NK-92 treated with Interleukin-12 subunit alpha and Interleukin-12 subunit beta, amount 100 ng/mL, for 24 hours (cell line): ENCODE measurements around the gene GNG8.

ENCODE experiments used
- DNase-seq: peaks from one replicate; lab custom pipeline; 2025; lab: John Stamatoyannopoulos, UW

Gene GNG8

GRCh38 chr19:46635920-46636761, at the start of gene GNG8:
GNG8 (minus strand) TSS chr19:46636202; CDS start chr19:46634682, 1,520 bp downstream.
- DNase-seq: no peak

GRCh38 chr19:46685189-46685588, 49.2 kb upstream of the GNG8 start:
- no peak for DNase-seq

- DNase-seq: no peak
These were observed 42.2 kb upstream of the GNG8 start for GRCh38 chr19:46678110-46678732.

DNA sequence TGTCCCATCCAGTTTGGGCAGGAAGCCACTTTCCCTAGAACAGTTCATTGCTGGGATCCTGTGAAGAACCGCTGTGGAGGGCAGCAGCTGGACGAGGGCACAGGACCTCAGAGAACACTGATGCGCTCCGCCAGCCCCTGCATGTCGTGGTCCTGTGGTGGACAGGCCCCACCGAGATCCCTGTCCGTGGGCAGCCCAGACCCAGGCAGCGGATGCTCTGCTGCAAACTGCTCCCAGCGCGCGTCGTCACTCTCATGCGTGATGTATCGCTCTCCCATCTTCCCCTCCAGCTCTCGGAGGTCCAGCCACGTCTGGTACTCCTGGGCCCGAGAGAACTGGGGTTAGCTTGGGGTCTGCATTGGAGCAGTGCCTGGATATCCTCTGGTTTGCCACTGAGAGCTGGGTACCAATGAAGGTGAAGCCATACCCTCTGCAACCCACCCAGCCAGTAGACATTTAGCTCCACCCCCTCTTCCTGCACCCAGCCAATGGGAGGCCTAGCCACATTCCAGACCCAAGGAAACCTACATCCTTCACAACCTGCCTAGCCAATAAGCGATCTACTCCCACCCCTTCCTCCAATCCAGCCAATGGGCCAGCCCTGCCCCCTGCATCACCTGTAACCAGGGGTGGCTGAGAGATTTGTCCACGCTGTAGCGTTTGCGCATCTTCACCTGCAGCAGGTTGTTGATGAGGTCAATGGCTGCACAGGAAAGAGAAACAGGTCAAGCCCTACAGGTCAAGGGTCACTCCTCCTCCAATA, 38.6 kb upstream of the GNG8 start:
- DNase-seq: no peak

DNA sequence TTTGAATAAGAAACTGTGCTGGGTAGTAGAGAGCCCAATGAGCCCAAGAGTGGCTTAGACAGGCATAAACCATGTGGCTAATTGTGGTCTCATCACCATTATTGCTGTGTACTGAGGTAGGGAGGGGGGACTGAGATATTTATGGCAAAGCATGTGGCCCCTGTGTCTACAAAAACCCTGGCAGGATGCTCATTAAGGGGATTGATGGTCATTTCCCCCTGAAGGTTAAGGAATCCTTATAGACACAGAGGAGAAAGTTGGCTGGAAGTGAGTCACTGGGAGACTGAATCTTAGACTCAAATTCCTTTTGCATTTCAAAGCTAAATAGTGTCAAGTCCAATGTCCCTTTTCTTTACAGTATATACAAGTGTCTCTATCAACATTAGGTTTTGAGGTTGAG, 34.8 kb upstream of the GNG8 start:
- DNase-seq: no peak

DNA sequence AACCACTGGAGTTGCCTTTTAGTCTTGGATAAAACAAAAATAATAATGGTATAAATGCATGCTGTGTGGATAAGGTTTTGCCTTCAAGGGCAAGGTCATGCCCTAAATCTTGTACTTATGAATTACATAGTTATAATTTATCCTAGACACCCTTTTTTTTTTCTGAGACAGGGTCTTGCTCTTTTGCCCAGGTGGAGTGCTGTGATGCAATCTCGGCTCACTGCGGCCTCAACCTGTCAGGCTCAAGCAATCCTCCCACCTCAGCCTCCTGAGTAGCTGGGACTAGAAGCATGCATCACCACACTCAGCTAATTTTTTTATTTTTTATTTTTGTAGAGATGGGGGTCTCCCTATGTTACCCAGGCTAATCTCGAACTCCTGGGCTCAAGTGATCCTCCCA, 32.7 kb upstream of the GNG8 start:
- no peak for DNase-seq

- DNase-seq: no peak
These were observed 29.1 kb upstream of the GNG8 start for GRCh38 chr19:46665072-46665471.

- peak; percentile 38 for DNase-seq
These were observed 26.0 kb upstream of the GNG8 start for GRCh38 chr19:46661735-46662592.

DNA sequence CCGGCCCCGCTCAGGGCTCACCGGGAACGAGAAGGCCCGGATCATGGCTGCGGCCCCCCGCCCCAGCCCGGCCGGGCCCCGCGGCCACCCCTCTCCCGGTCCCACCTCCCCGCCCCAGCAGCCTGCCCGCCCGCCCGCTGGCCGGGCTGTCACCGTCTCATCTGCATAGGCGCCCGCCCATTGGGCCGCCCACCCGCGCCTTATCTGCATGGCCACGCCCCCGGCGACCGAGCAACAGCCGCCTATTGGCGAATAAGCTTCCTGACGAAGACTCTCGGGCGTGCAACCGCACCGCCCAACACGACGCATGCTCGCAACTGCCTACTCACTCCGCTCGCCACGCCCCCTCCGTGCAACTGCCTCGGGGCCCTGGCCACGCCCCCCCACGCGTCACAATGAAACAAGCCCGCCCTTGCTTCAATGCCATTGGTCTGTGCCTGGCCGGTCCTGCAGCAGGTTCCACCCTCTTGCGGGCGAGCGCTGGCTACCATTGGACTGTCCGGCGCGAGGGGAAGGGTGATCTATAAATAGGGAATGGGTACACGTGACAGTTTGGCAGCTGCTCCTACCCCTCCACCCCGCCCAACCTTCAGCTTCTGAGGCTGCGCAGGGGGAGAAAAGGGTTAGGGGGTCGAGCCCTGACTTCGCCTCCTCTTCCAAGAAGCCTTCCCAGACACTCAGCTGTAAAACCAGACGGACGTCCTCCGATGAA, 25.2 kb upstream of the GNG8 start, which contains the start of gene DACT3:
DACT3 (minus strand) TSS at position 163 of the 712 bp plus-strand sequence; CDS start at position 45, 118 bp downstream.
- peak; percentile 100 for DNase-seq

DNA sequence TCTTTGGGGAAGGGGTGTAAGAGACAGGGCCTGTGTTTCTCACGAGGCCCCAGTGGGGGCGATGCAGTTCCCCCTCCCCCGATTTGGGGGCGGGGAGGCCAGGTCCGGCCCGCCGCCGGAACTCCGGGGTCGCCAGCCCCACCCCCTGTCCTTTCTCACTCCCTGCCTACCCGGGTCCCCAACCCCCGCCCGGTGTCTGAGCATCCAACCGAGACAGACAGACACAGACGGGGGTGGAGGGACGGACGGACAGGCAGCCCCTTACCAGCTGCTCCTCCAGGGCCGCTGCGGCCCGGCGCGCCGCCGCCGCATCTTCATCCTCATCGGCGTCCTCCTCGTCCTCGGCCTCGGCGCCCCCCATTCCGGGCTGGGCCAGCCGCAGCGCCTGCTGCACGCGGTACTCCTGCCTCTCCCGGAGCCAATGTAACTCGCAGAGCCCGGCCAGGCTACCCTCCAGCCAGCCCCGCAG, 24.6 kb upstream of the GNG8 start:
- no peak for DNase-seq

DNA sequence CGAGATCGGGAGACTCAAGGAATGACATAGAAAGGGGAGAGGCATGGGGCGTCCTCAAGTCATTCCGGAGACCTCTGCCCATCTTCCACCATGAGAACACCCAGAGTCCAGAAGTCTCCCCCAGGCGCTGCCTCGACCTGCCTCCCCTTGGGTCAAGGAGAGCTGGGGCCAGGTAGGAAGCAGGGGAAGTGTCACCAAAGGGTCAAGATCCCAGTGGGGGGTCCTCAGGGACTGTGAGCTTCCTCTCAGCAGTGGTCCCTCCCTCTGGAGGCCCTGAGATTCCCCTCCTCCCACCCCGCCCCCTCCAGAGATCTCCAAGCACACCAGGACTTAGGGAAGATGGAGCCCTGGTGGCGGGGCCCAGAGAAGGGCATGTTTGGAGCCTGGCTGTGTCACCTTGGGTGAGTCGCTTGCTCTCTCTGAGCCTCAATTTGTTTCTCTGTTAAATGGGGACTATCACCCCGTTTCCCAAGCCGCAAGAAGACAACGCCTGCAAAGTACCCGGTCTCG, 24.1 kb upstream of the GNG8 start:
- DNase-seq: no peak

DNA sequence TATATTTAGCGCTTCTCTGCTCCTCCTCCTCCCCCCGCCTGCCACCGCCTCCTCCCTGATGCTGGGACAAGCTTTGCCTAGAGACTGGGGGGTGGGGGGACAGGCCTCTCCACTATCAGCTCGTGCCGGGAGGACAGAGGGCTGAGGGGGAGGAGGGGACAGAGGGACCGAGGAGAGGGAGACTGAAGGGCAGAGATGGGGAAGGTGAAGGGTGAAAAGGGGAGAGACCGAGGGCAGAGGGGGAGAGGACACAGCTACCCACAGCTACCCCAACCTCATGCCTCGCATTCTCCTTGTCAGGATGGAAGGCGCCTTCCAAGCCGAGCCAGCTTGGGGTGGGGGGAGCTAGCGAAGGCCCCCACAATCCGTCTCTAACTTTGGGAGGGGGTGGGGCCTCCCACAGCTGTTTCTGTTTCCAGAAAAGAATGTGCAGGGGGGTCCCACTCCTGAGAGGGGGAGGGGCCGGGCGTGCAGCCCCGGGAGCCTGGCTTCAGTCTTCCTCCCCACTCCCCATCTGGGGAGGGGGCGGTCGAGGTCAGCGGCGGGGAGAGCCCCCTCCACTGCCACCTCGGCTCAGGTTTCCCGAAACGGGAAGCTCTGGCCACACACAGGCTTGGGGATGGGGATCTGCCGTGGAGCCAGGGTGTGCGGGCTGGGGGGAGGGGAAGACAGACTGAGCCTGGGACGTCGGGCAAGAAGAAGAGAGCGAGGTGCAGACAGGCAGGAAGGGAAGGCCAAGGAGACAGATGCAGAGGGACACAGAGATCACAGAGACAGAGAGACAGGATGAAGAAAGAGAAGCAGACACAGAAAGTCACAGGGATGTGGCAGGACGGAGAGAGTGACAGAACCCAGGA, 23.4 kb upstream of the GNG8 start:
- DNase-seq: no peak

DNA sequence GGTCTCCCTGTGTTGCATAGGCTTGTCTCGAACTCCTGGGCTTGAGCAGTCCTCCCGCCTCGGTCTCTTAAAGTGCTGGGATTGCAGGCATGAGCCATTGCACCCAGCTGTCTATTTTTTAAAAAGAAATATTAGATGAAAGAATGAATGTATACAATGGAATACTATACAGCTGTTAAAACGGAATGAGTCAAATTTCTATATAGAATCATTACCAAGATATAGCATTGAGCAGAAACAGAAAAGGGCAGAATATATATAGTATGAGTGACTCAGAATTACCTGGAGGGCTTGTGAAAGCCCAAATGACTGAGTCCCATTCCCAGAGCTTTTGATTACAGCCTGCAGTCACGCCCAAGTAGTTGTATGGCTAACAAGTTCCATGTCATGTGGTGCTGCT, 20.5 kb upstream of the GNG8 start:
- no peak for DNase-seq

- DNase-seq: no peak
These were observed 18.7 kb upstream of the GNG8 start for GRCh38 chr19:46654621-46655152.

GRCh38 chr19:46650445-46650844, 14.4 kb upstream of the GNG8 start:
- DNase-seq: no peak

DNA sequence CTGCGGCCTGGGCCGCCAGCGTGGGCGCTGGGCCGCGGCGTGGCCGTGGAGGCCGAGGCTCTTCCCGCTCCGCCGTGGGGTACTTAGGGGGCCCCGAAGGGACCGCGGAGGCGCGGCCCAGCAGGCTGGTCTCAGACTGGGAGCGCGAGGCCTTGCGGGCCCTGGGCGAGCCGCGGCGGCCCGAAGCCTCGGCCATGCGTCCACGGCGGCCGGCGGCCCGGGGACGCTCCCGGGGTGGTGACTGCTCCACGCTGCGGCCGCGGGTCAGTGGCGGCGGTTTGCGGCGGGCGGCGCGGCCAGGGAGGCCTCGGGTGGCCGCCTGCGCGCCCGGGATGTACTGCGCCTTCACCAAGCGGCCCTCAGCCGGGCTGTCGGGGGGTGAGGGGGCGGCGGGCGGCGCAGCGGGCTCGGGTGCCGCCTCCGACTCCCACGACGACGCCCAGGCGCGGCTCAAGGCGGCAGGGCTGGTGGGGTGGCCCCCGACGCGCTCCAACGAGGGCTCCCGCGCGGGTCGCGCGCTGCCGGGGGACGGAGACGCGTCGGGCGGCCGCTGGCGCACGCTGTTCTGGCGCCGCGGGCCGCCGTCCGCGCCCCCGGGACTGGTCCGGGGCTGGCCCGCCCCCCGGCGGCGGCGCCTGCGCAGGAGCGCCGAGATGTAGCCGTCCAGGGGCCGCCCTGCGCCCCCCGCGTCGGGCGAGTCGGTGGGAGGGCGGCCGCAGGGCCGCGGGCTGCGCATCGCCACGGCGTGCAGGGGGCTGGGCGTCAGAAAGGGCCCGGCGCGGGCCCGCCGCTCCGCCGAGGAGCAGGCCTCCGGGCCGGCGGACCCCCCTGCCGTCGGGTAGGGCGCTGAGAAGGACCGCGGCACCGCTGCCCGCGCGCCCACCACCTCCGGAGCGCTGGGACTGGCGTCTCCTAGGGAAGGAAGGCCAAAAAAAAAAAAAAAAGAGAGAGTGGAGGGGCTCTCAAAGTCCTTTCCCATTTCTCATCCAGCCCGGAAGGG, 13.3 kb upstream of the GNG8 start:
- DNase-seq: no peak

DNA sequence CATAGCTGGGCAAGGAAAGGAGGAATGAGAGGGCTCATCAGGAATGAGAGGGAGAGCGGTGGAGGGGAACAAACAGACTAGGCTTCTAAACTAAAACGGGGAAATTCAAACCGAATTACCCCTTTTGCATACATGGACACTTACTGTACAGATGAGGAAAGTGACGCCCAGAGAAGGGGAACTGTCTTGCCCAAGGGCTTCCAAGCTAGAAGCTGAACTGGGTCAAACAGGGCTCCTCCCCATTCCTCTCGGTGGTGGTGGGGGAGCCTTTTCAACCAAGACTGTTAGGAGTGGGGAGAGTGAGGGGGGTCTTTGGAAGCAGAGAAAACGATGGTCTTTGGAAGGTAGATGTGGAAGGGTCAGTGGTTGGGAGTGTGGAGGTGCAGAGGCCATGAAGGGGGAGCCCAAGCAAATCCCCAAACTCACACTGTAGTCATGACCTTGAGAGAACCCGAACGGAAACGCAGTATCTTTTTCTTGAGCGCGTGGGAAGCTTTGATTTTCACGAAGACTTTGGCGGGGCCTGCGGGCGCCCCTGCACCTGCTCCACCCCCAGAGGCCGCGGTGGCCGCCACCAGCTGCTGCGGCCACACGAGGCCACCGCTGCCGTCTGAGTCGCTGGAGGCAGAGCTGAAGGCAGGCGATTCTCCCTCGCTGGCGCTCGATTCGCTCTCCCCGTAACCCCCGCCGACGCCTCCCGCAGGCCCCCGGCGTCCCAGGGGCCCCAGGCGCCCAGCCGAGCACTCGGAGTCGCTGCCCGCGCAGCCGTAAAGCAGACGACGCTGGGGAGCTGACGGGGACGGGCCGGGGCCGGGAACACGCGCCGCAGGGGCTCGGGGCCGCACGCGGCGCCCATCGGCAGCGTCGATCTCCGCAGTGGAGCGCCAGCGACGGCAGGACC, 12.3 kb upstream of the GNG8 start:
- no peak for DNase-seq
